ENCODE data around the gene ELAC1. TPM values are rescaled to one million over a fixed set of nuclear protein-coding genes. Genes with fewer than 3 reads are reported as not detected.

The ELAC1 gene
- polyA plus RNA-seq, 2 of the 4 experiments (the other 2 are of a cell fraction), result 4.2 to 6.6 TPM

DNA sequence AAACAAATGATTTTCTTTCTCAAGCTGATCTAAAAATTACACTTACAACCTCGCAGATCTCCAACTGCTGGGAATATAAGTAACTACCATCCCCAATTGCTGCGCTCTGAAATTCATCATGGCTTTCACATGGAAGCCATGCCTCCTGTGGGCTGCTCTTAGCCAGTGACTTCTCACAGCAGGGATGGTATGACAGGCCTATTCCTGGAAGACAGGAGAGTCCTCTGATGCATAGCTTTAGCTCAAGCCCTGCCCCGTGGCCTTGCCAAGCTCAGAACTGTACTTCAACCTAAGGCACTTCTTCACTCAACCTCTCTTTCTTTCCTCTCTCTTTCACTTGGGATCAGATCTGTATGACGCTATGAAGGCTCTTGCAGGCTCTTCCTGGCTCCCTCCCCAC lies 12.6 kb upstream of the ELAC1 start:
- DNase-seq (ENCODE audit: low read depth in 1 of 2, low spot score in 1 of 2), result no peak
- POLR2A ChIA-PET, result interaction anchor here (0.9 kb wide), 1 partner anchor 13 kb away, joined by 3 read pairs; the partner anchor contains the start of gene ELAC1
- no peak for ATAC-seq
- Histone ChIP-seq H3K4me1 (no peaks in the 10 kb centered on the region), H3K27ac (no peak overlapping the region), H3K9me3 (no peaks in the 10 kb centered on the region), H3K4me2 (no peak overlapping the region), H3K4me3 (no peak overlapping the region)
- FAIRE-seq, result no peak
- TF ChIP-seq FOSB (CRISPR knock-in tag; IDR thresholded peaks at IDR 0.05) (no peak), KDM1A (IDR thresholded peaks at IDR 0.05; ENCODE audit: low read depth) (no peak), POLR2A (IDR thresholded peaks at IDR 0.05; ENCODE audit: low read length) (no peak), EHF (CRISPR knock-in tag; IDR thresholded peaks at IDR 0.05) (no peak), CBX2 (IDR thresholded peaks at IDR 0.05; ENCODE audit: borderline replicate concordance, low read depth) (no peak), POLR2AphosphoS2 (conservative IDR thresholded peaks at IDR 0.05; ENCODE audit: low read length) (no peak), FOSL2 (IDR thresholded peaks at IDR 0.05) (no peak), FOSL2 (CRISPR knock-in tag; IDR thresholded peaks at IDR 0.05) (no peak), SMC3 (IDR thresholded peaks at IDR 0.05) (no peak), NPAS2 (CRISPR knock-in tag; IDR thresholded peaks at IDR 0.05; ENCODE audit: borderline replicate concordance) (no peak), KDM5A (IDR thresholded peaks at IDR 0.05) (no peak)
- WGBS (ENCODE audit: missing lambda C conversion rate), result 78% methylated on average over 4 of the region's 4 CpGs
- CTCF ChIA-PET, result interaction anchor here (0.6 to 1.3 kb wide), 4 partner anchors 12 to 135 kb away, joined by 3 read pairs; partner anchors contain the start of gene ELAC1

DNA sequence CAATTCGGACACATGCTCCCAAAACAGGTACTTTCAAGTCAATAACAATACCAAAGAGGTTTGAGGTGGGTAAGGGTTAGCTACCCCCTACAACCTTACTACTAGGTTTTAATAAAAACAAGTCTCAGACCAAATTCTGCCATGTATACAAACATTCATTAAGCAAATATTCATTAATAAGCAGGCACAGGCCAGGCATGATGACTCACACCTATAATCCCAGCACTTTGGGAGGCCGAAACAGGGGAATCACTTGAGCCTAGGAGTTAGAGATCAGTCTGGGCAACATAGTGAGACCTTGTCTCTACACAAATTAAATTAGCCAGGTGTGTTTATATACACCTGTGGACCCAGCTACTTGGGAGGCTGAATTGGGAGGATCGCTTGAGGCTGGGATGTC lies 11.7 kb upstream of the ELAC1 start:
- H3K9me3 ChIP-seq, result 0 out of 3 replicates have a peak, but pooled peaks cover 1% of the 10 kb centered on the region
- no peak for FAIRE-seq
- no peak overlapping the region for H3K4me3 ChIP-seq
- TF ChIP-seq PHF8 (IDR thresholded peaks at IDR 0.05; ENCODE audit: borderline replicate concordance, low read depth) (no peak), POLR2AphosphoS2 (conservative IDR thresholded peaks at IDR 0.05; ENCODE audit: low read length) (no peak), CHD2 (IDR thresholded peaks at IDR 0.05; ENCODE audit: low read length, partially characterized antibody) (no peak), TFCP2L1 (CRISPR knock-in tag; IDR thresholded peaks at IDR 0.05) (no peak), RNF2 (IDR thresholded peaks at IDR 0.05; ENCODE audit: borderline replicate concordance, low read depth) (no peak), RARB (CRISPR knock-in tag; IDR thresholded peaks at IDR 0.05) (no peak), GATA3 (IDR thresholded peaks at IDR 0.05; ENCODE audit: borderline replicate concordance) (no peak), KDM1A (IDR thresholded peaks at IDR 0.05; ENCODE audit: low read depth) (no peak), ESRRA (IDR thresholded peaks at IDR 0.05; ENCODE audit: borderline replicate concordance, low read length) (no peak), MAZ (IDR thresholded peaks at IDR 0.05; ENCODE audit: borderline replicate concordance, low read depth, low read length) (no peak), EHF (CRISPR knock-in tag; IDR thresholded peaks at IDR 0.05) (no peak), JUNB (IDR thresholded peaks at IDR 0.05) (no peak), ZSCAN20 (CRISPR knock-in tag; IDR thresholded peaks at IDR 0.05) (no peak), FOSL2 (IDR thresholded peaks at IDR 0.05) (no peak), FOSL2 (CRISPR knock-in tag; IDR thresholded peaks at IDR 0.05) (no peak)
- TF ChIP-seq, protein P1, sequence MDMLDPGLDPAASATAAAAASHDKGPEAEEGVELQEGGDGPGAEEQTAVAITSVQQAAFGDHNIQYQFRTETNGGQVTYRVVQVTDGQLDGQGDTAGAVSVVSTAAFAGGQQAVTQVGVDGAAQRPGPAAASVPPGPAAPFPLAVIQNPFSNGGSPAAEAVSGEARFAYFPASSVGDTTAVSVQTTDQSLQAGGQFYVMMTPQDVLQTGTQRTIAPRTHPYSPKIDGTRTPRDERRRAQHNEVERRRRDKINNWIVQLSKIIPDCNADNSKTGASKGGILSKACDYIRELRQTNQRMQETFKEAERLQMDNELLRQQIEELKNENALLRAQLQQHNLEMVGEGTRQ (IDR thresholded peaks at IDR 0.05), result no peak
- TF ChIP-seq, protein P2, sequence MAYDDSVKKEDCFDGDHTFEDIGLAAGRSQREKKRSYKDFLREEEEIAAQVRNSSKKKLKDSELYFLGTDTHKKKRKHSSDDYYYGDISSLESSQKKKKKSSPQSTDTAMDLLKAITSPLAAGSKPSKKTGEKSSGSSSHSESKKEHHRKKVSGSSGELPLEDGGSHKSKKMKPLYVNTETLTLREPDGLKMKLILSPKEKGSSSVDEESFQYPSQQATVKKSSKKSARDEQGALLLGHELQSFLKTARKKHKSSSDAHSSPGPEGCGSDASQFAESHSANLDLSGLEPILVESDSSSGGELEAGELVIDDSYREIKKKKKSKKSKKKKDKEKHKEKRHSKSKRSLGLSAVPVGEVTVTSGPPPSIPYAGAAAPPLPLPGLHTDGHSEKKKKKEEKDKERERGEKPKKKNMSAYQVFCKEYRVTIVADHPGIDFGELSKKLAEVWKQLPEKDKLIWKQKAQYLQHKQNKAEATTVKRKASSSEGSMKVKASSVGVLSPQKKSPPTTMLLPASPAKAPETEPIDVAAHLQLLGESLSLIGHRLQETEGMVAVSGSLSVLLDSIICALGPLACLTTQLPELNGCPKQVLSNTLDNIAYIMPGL (CRISPR knock-in tag; IDR thresholded peaks at IDR 0.05; ENCODE audit: borderline replicate concordance), result no peak
- no peaks in the 10 kb centered on the region for H3K4me1 ChIP-seq
- H3K4me2 ChIP-seq, result no peak overlapping the region
- POLR2A ChIA-PET, result interaction anchor here (0.9 kb wide), 1 partner anchor 12 kb away, joined by 3 read pairs; the partner anchor contains the start of gene ELAC1
- DNase-seq (ENCODE audit: low read depth in 1 of 2, low spot score in 1 of 2), result no peak
- no peak for ATAC-seq
- WGBS (ENCODE audit: missing lambda C conversion rate), result 93% methylated on average over 3 of the region's 3 CpGs
- no peak overlapping the region for H3K27ac ChIP-seq
- CTCF ChIA-PET, result interaction anchor here (0.8 to 1.3 kb wide), 2 partner anchors 11 to 136 kb away, joined by 3 read pairs; partner anchors contain the start of gene ELAC1

DNA sequence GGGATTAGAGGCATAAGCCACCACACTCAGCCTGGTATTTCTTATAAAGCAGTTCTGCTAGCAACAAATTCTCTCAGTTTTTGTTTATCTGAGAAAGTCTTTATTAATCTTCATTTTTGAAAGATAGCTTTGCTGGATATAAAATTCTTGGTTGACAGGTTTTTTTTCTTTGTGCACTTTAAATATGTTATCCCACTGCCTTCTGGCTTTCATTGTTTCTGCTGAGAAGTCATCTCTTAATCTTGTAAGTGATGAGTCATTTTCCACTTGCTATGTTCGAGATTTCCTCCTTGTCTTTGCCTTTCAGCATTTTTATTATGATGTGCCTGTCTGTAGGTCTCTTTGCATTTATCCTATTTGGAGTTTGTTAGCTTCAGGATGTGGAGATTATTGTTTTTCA lies 5.9 kb upstream of the ELAC1 start:
- H3K27ac ChIP-seq, result no peak overlapping the region
- no peak for FAIRE-seq
- CTCF ChIA-PET, result interaction anchor here (0.6 kb wide), 1 partner anchor 584 kb away, joined by 3 read pairs; no protein-coding TSS in a partner anchor
- ATAC-seq, result no peak
- TF ChIP-seq, protein P3, sequence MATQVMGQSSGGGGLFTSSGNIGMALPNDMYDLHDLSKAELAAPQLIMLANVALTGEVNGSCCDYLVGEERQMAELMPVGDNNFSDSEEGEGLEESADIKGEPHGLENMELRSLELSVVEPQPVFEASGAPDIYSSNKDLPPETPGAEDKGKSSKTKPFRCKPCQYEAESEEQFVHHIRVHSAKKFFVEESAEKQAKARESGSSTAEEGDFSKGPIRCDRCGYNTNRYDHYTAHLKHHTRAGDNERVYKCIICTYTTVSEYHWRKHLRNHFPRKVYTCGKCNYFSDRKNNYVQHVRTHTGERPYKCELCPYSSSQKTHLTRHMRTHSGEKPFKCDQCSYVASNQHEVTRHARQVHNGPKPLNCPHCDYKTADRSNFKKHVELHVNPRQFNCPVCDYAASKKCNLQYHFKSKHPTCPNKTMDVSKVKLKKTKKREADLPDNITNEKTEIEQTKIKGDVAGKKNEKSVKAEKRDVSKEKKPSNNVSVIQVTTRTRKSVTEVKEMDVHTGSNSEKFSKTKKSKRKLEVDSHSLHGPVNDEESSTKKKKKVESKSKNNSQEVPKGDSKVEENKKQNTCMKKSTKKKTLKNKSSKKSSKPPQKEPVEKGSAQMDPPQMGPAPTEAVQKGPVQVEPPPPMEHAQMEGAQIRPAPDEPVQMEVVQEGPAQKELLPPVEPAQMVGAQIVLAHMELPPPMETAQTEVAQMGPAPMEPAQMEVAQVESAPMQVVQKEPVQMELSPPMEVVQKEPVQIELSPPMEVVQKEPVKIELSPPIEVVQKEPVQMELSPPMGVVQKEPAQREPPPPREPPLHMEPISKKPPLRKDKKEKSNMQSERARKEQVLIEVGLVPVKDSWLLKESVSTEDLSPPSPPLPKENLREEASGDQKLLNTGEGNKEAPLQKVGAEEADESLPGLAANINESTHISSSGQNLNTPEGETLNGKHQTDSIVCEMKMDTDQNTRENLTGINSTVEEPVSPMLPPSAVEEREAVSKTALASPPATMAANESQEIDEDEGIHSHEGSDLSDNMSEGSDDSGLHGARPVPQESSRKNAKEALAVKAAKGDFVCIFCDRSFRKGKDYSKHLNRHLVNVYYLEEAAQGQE (IDR thresholded peaks at IDR 0.05), result no peak
- TF ChIP-seq FOSL2 (IDR thresholded peaks at IDR 0.05), result no peak
- peak; percentile 85 for TF ChIP-seq FOSL2 (CRISPR knock-in tag; IDR thresholded peaks at IDR 0.05)
- peaks cover 21% of the 10 kb centered on the region for H3K9me3 ChIP-seq
- no peak overlapping the region for H3K4me3 ChIP-seq
- DNase-seq (ENCODE audit: low read depth in 1 of 2, low spot score in 1 of 2), result peak in 1 of 2 experiments; percentile 4
- WGBS (ENCODE audit: missing lambda C conversion rate), result 4% methylated on average over 1 of the region's 1 CpG
- POLR2A ChIA-PET, result no interaction called here
- no peaks in the 10 kb centered on the region for H3K4me1 ChIP-seq
- H3K4me2 ChIP-seq, result no peak overlapping the region

Data from A549 (cell line).